ENCODE measurements around the gene LMNA.

The LMNA gene

GRCh38 chr1:156104065-156104810 is 10.3 kb upstream of the LMNA start:
- Histone ChIP-seq H3K9me3 (ENCODE audit: low read length) (no peaks in the 10 kb centered on the region), H3K4me3 (ENCODE audit: low read length) (no peak overlapping the region), H3K27me3 (ENCODE audit: insufficient read depth, low read length) (no peaks in the 10 kb centered on the region), H3K4me1 (ENCODE audit: insufficient read depth, low read length) (peaks cover 43% of the 10 kb centered on the region), H3K36me3 (ENCODE audit: insufficient read depth, low read length) (peaks cover 12% of the 10 kb centered on the region), H2AFZ (ENCODE audit: low read depth, low read length) (no peak overlapping the region)

- Histone ChIP-seq H3K27me3 (ENCODE audit: insufficient read depth, low read length) (no peaks in the 10 kb centered on the region), H3K4me3 (ENCODE audit: low read length) (peak overlapping the region; percentile 35), H3K9me3 (ENCODE audit: low read length) (no peaks in the 10 kb centered on the region), H3K36me3 (ENCODE audit: insufficient read depth, low read length) (peaks cover 8% of the 10 kb centered on the region), H3K4me1 (ENCODE audit: insufficient read depth, low read length) (peaks cover 43% of the 10 kb centered on the region), H2AFZ (ENCODE audit: low read depth, low read length) (no peak overlapping the region)
Observed at GRCh38 chr1:156104861-156105832, 9.4 kb upstream of the LMNA start.

- H3K36me3 ChIP-seq (ENCODE audit: insufficient read depth, low read length): no peaks in the 10 kb centered on the region
- H3K4me3 ChIP-seq (ENCODE audit: low read length): peak overlapping the region; percentile 8
- no peak overlapping the region for H2AFZ ChIP-seq (ENCODE audit: low read depth, low read length)
- H3K4me1 ChIP-seq (ENCODE audit: insufficient read depth, low read length): peaks cover 43% of the 10 kb centered on the region
- no peaks in the 10 kb centered on the region for H3K9me3 ChIP-seq (ENCODE audit: low read length)
- H3K27me3 ChIP-seq (ENCODE audit: insufficient read depth, low read length): no peaks in the 10 kb centered on the region
Observed at GRCh38 chr1:156106624-156107488, 7.7 kb upstream of the LMNA start.

- no peak overlapping the region for H2AFZ ChIP-seq (ENCODE audit: low read depth, low read length)
- H3K9me3 ChIP-seq (ENCODE audit: low read length): no peaks in the 10 kb centered on the region
- H3K4me1 ChIP-seq (ENCODE audit: insufficient read depth, low read length): peaks cover 42% of the 10 kb centered on the region
- H3K4me3 ChIP-seq (ENCODE audit: low read length): no peak overlapping the region
- H3K36me3 ChIP-seq (ENCODE audit: insufficient read depth, low read length): no peaks in the 10 kb centered on the region
- no peaks in the 10 kb centered on the region for H3K27me3 ChIP-seq (ENCODE audit: insufficient read depth, low read length)
Observed at GRCh38 chr1:156108057-156108456, 6.5 kb upstream of the LMNA start.

GRCh38 chr1:156108664-156109241 is 5.8 kb upstream of the LMNA start:
- Histone ChIP-seq H3K27me3 (ENCODE audit: insufficient read depth, low read length) (no peaks in the 10 kb centered on the region), H3K4me1 (ENCODE audit: insufficient read depth, low read length) (peaks cover 42% of the 10 kb centered on the region), H2AFZ (ENCODE audit: low read depth, low read length) (no peak overlapping the region), H3K36me3 (ENCODE audit: insufficient read depth, low read length) (no peaks in the 10 kb centered on the region), H3K9me3 (ENCODE audit: low read length) (no peaks in the 10 kb centered on the region), H3K4me3 (ENCODE audit: low read length) (no peak overlapping the region)

GRCh38 chr1:156110252-156110651 is 4.3 kb upstream of the LMNA start:
- no peaks in the 10 kb centered on the region for H3K9me3 ChIP-seq (ENCODE audit: low read length)
- no peaks in the 10 kb centered on the region for H3K27me3 ChIP-seq (ENCODE audit: insufficient read depth, low read length)
- H3K4me3 ChIP-seq (ENCODE audit: low read length): no peak overlapping the region
- H3K4me1 ChIP-seq (ENCODE audit: insufficient read depth, low read length): peaks cover 36% of the 10 kb centered on the region
- no peak overlapping the region for H2AFZ ChIP-seq (ENCODE audit: low read depth, low read length)
- peaks cover 5% of the 10 kb centered on the region for H3K36me3 ChIP-seq (ENCODE audit: insufficient read depth, low read length)

- Histone ChIP-seq H3K36me3 (ENCODE audit: insufficient read depth, low read length) (peaks cover 12% of the 10 kb centered on the region), H3K9me3 (ENCODE audit: low read length) (no peaks in the 10 kb centered on the region), H2AFZ (ENCODE audit: low read depth, low read length) (no peak overlapping the region), H3K4me3 (ENCODE audit: low read length) (no peak overlapping the region), H3K27me3 (ENCODE audit: insufficient read depth, low read length) (no peaks in the 10 kb centered on the region), H3K4me1 (ENCODE audit: insufficient read depth, low read length) (peaks cover 37% of the 10 kb centered on the region)
Observed at GRCh38 chr1:156111355-156111962, 3.1 kb upstream of the LMNA start.

DNA sequence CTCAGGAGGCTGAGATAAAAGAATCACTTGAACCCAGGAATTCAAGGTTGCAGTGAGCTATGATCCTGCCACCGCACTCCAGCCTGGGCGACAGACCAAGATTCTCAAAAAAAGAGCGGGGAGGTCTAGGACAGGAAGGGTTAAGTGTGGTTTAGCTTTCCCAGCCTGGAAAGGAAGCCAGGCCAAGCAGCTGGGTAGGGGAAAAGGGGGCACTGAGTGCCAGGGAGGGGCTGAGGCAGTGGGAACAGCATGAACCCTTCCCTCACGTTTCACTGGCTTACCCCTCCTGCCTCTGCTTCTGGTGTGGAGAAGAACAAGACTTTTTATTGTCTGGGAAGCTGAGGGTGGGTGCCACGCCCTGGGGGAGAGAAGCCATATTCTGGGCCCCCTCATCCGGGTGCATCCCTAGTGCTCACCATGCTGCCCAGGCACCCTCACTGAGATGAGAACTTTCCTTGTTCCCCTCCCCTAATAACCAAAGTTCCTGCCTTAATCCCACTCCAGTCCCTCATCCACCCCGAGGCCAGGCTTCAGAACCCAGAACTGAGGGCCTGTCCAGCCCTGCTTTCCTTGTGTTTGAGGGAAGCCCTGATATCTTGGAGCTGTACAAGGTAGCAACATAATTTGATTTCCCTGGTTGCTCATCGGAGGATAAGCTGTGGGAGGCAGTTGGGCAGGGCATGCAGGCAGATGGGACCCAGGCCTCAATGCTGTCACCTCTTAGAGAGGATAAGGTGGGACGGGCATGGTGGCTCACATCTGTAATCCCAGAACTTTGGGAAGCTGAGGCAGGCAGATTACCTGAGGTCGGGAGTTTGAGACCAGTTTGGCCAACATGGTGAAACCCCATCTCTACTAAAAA is 2.0 kb upstream of the LMNA start:
- H3K4me1 ChIP-seq (ENCODE audit: insufficient read depth, low read length): peaks cover 29% of the 10 kb centered on the region
- H3K27me3 ChIP-seq (ENCODE audit: insufficient read depth, low read length): no peaks in the 10 kb centered on the region
- H3K4me3 ChIP-seq (ENCODE audit: low read length): no peak overlapping the region
- H3K9me3 ChIP-seq (ENCODE audit: low read length): no peaks in the 10 kb centered on the region
- H2AFZ ChIP-seq (ENCODE audit: low read depth, low read length): no peak overlapping the region
- peaks cover 12% of the 10 kb centered on the region for H3K36me3 ChIP-seq (ENCODE audit: insufficient read depth, low read length)

- Histone ChIP-seq H3K4me3 (ENCODE audit: low read length) (no peak overlapping the region), H2AFZ (ENCODE audit: low read depth, low read length) (no peak overlapping the region), H3K27me3 (ENCODE audit: insufficient read depth, low read length) (no peaks in the 10 kb centered on the region), H3K4me1 (ENCODE audit: insufficient read depth, low read length) (peaks cover 29% of the 10 kb centered on the region), H3K9me3 (ENCODE audit: low read length) (no peaks in the 10 kb centered on the region), H3K36me3 (ENCODE audit: insufficient read depth, low read length) (peaks cover 12% of the 10 kb centered on the region)
Observed at GRCh38 chr1:156113282-156113950, 1.1 kb upstream of the LMNA start.

- Histone ChIP-seq H3K4me3 (ENCODE audit: low read length) (no peak overlapping the region), H3K9me3 (ENCODE audit: low read length) (no peaks in the 10 kb centered on the region), H2AFZ (ENCODE audit: low read depth, low read length) (no peak overlapping the region), H3K27me3 (ENCODE audit: insufficient read depth, low read length) (no peaks in the 10 kb centered on the region), H3K4me1 (ENCODE audit: insufficient read depth, low read length) (peaks cover 29% of the 10 kb centered on the region), H3K36me3 (ENCODE audit: insufficient read depth, low read length) (peaks cover 19% of the 10 kb centered on the region)
Observed at GRCh38 chr1:156114919-156115513, 505 bp downstream of the LMNA start.
